GM20431 (cell line): ENCODE measurements around the gene KLK7.
"Not testable (repeated sequence)": the region's sequence is repeated elsewhere in the genome, so short reads cannot be mapped to it uniquely, and the experiment has no call there.

ENCODE experiments used
- in situ Hi-C: fragments of 300-500 bp; cut with MseI, MboI; formaldehyde crosslinking; loops from one replicate; pipeline ENCODE4 v1.15.0; 2020; ENCODE audit warnings: low sequenced_read_pairs; ENCODE audit not compliant: unreplicated experiment

Gene KLK7

DNA sequence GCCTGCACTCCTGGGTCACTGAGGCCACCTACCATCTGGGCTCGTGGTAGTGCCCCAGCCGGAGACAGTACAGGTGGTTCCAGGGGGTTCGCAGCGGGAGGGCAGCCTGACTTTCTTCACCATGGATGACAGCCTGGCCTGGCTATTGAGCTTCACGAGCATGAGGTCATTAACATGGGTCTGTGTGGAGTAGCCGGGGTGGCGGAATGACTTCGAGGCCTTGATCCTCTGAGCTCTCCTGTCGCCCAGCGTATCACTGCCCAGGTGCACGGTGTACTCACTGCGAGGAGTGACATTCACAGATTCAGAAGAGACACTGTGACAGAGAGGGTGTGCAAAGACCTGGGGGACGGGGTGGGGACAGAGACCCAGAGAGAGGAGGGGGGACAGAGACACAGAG, 3.5 kb downstream of the KLK7 start:
- in situ Hi-C loops, result no loop called here

GRCh38 chr19:50979758-50980157, 4.0 kb downstream of the KLK7 start:
- in situ Hi-C loops, result no loop called here

DNA sequence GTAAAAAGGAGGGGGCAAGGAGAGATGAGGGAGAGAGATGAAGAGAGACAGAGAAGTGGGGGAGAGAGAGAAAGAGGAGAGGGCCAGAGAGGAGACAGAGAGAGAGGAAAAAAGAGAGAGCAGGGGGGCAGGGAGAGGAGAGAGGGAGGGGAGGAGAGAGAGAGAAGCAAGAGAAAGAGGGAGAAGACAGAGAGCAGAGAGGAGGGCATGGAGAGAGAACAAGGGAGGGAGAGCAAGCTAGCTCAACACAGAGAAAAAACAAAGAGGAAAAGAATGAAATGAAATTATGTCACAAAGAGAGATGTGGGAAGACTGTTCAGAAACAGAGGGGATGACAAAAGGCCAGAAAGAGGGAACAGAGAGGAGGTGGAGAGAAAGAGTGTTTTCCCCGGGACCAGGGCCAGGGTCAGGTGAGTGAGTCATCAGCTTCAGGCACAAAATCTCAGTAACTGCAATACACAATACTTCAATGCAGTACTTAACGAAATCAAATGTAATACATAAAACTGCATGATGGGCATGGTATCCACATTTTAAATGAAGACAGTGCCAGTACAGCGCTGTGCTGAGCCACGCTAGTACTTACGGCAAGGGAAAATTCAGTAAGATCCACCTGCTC, 4.8 kb downstream of the KLK7 start:
- in situ Hi-C loops, result no loop called here

GRCh38 chr19:50977626-50978025, 6.1 kb downstream of the KLK7 start:
- in situ Hi-C loops, result no loop called here

- in situ Hi-C loops, result no loop called here
These were observed 8.0 kb downstream of the KLK7 start for GRCh38 chr19:50975766-50976165.

DNA sequence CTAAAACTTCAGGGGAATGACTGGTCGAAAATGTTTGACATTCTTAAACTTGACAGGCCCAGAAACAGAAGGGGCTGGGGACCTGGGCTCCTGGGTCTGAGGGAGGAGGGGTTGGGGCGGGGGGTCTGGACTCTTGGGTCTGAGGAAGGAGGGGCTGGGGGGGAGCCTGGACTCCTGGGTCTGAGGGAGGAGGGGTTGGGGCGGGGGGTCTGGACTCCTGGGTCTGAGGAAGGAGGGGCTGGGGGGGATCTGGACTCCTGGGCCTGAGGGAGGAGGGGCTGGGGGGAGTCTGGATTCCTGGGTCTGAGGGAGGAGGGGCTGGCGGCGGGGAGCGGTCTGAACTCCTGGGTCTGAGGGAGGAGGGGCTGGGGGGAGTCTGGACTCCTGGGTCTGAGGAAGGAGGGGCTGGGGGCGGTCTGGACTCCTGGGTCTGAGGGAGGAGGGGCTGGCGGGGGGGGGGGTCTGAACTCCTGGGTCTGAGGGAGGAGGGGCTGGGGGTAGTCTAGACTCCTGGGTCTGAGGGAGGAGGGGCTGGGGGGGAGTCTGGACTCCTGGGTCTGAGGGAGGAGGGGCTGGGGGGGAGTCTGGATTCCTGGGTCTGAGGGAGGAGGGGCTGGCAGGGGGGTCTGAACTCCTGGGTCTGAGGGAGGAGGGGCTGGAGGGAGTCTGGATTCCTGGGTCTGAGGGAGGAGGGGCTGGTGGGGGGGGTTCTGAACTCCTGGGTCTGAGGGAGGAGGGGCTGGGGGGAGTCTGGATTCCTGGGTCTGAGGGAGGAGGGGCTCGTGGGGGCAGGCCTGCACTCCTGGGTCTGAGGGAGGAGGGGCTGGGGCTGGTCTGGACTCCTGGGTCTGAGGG, 8.8 kb downstream of the KLK7 start:
- in situ Hi-C loops, result no loop called here

DNA sequence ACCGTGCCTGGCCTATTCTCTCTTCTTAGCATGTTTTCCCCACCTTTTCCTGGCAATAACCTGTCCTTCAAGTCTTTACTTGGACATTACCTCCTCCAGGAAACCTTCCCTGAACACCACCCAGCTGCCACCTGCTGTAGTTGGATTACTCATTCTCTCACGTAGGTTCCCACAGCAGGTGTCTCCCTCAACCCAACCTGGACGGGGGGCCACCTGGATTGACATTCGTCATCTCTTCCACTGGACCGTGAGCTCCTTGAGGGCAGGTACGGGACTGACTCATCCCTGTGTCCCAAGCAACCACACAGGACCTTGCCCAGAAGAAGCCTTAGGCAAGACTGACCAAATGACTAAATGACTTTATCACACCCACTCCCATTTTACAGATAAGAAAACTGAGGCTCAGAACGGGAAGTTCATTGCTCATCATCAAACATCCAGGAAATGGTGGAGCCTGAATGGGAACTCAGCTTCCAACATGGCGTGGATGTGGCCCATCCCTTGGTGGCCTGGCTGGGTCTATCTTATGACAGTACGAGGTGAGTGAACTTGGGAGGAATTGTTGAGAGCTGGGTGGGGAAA, 10.8 kb downstream of the KLK7 start:
- in situ Hi-C loops, result no loop called here

DNA sequence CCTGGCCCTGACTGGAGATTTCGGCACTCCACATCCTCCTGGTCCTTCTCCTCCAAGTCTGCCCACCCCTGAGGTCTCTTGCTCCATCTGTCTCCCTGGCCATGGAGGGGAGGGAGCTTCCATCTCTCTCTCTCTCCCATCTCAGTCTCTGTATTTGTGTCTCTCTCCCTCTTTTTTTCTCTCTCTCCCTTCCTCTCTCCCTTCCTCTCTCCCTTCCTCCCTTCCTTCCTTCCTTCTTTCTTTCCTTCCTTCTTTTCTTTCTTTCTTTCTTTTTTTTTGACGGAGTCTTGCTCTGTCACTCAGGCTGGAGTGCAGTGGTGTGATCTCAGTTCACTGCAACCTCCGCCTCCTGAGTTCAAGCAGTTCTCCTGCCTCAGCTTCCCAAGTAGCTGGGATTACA, 13.9 kb downstream of the KLK7 start:
- in situ Hi-C loops, result not testable (repeated sequence)

GRCh38 chr19:50969413-50969760, 14.3 kb downstream of the KLK7 start, which contains the start of gene KLK6:
KLK6 (minus strand) TSS chr19:50969591; CDS start chr19:50968104, 1,487 bp downstream.
- in situ Hi-C loops, result no loop called here

- in situ Hi-C loops, result no loop called here
These were observed 14.9 kb downstream of the KLK7 start for GRCh38 chr19:50968716-50969412.

- in situ Hi-C loops, result no loop called here
These were observed 15.6 kb downstream of the KLK7 start for GRCh38 chr19:50967929-50968715.

GRCh38 chr19:50964266-50964665, 19.5 kb downstream of the KLK7 start:
- in situ Hi-C loops, result no loop called here

GRCh38 chr19:50963381-50963780, 20.3 kb downstream of the KLK7 start:
- in situ Hi-C loops, result no loop called here

DNA sequence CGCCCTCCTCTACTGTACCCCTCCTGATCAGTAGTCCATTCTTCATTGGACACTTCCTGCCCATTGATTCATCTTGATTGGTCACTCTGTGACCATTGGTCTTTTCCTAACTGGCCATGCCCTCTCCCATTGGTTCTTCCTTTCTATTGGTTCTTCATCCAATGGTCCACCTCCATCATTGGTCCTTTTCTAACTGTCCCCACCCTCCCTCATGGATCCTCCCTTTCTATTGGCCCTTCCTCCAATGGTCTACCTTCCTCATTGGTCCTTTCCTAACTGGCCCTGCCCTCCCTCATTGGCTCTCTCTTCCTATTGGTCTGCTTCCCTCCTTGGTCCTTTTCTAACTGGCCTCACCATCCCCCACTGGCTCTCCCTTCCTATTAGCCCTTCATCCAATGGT, 21.5 kb downstream of the KLK7 start:
- in situ Hi-C loops, result no loop called here

- in situ Hi-C loops, result no loop called here
These were observed 23.8 kb downstream of the KLK7 start for GRCh38 chr19:50959731-50960500.

GRCh38 chr19:50957587-50957986, 26.1 kb downstream of the KLK7 start:
- in situ Hi-C loops, result no loop called here

DNA sequence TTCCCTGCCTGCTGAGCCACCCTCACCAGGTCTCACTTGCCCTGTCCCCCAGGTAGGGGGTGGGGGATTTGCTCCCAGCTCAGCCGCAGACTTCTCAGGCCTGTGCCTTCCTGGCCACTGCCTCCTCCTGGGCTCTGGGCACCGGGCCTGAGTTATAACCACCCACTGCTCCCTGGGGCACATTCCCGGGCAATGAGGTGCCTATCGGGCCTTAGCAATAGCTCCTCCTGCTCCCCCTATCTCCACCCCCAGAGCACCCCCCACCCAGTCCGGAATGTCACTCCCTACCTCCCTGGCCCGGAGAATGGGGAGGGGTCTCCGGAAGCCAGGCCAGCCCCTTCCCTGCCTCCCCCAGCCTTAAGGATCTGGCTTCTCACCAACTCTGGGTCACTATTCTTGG, 30.8 kb downstream of the KLK7 start, which contains the start of gene KLK5:
TSS of gene KLK5 (minus strand) at position 129 of the 400 bp plus-strand sequence. CDS start 381 bp downstream, outside the sequence.
- in situ Hi-C loops, result no loop called here

DNA sequence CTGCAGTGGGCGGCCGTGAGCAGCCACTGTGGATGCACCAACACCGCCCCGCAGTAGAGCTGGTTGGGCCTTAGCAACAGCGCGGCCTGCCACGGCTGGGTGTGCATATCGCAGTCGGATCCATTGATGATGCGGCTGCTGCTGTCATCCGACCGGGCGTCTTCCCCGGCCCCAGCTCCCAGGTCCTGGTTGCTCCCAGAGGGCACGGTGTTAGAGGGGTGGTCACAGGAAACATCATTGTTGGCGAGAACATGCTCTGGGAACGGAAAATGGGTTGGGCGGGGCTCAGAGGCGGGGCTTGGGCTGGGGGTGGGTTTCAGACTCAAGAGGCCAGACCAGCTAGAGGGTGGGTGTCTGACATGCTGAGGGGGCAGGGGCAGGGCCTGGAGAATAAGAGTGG, 33.9 kb downstream of the KLK7 start:
- in situ Hi-C loops, result no loop called here

DNA sequence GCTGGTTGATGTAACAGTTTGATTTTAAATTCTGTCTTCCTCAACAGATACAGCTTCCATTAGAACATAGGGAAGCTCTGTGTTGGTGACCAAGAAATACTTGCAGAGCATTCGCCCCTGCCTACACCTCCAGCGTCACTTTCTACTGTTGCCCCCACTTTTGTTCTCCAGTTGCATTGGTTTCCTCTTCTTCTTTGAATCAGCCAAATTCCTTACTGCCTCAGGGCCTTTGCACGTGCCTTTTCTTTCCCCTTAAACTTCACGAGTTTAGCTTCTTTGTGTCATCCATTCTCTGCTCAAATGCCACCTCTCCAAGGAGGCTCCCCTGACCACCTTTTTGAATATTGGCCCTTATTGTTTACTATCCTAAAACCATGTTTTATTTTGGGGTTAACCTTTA, 36.6 kb downstream of the KLK7 start:
- in situ Hi-C loops, result no loop called here
